TTC549 (cell line): ENCODE results near the gene INSC.

Source experiments
- FAIRE-seq: peaks from 2 replicates; lab custom pipeline; 2012; peaks lifted over from hg19 to GRCh38; lab: Jason Lieb, UNC

Gene INSC

DNA sequence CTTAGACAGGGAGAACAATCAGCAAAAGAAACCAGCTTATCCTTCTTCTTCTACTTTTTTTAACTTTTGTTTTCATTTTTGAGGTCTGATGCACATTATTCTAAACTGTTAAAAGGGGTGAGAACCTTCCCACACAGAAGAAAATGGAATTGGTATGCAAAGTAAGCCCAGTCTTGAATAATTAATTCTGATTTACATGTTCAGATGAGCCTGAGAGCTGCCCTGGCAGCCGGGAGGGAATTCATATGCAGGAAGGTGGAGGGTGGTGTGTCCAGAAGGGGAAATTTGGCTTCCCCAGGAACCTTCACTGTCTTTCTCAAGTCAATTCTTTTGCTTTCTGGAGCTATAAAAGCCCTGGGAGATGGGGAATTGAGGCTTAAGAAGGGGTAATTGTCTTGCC is 181.0 kb downstream of the INSC start:
- FAIRE-seq, result no peak
